DOHH2 (cell line): Measurements from ENCODE around the gene THAP12.

Experiments
- EZH2phosphoT487 ChIP-seq: fragments of 200-600 bp; sonication (generic); IDR thresholded peaks from 2 replicates; pipeline ENCODE4 v1.6.1; 2017; ENCODE audit warnings: borderline replicate concordance, mild to moderate bottlenecking, antibody characterized with exemption, low read length, moderate library complexity, mixed read lengths
- TF ChIP-seq, protein P1 (sequence below): fragments of 200-600 bp; sonication (generic); IDR thresholded peaks from one replicate; pipeline ENCODE4 v1.5.1; 2014; ENCODE audit warnings: antibody characterized with exemption, mild to moderate bottlenecking, low read depth, low read length; ENCODE audit not compliant: poor library complexity, severe bottlenecking

DNA sequence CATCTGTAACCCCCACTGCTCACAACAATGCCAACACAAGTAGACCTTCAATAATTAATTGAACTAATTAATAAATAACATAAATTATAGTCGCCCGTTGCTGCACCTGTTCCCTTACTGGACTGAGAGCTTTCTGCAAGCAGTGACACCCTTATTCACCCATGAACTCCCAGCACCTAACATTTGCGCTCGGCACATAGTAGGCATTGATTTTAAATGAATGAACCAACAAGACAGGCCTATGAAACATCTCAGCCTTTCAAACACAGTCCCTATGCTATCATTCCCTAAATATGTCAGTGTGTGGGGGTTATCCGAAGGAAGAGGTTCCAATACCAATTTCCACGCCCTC lies 1.1 kb downstream of the THAP12 start:
- TF ChIP-seq, protein P1, sequence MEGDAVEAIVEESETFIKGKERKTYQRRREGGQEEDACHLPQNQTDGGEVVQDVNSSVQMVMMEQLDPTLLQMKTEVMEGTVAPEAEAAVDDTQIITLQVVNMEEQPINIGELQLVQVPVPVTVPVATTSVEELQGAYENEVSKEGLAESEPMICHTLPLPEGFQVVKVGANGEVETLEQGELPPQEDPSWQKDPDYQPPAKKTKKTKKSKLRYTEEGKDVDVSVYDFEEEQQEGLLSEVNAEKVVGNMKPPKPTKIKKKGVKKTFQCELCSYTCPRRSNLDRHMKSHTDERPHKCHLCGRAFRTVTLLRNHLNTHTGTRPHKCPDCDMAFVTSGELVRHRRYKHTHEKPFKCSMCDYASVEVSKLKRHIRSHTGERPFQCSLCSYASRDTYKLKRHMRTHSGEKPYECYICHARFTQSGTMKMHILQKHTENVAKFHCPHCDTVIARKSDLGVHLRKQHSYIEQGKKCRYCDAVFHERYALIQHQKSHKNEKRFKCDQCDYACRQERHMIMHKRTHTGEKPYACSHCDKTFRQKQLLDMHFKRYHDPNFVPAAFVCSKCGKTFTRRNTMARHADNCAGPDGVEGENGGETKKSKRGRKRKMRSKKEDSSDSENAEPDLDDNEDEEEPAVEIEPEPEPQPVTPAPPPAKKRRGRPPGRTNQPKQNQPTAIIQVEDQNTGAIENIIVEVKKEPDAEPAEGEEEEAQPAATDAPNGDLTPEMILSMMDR = no peak
- no peak for TF ChIP-seq EZH2phosphoT487
